HepG2 (cell line): ENCODE data around the gene SORBS2. TPM values are rescaled to one million over a fixed set of nuclear protein-coding genes. Genes with fewer than 3 reads are reported as not detected.

Experiments
- ATAC-seq: fragments of 200-7000 bp; cut with Tn5 transposase; 3 replicates; pipeline ENCODE4 v1.9.1; 2020; ENCODE audit warnings: mild to moderate bottlenecking, moderate library complexity
- BruUV-seq: library from RNA; stranded (reverse); fragments of 400-500 nt; replicated peaks from 2 replicates; lab custom pipeline; 2021; lab: Mats Ljungman, UMichigan
- CTCF ChIA-PET: fragments of 300-600 bp; formaldehyde crosslinking; extraction: SDS; loops from one replicate; lab custom pipeline; 2021; ENCODE audit warnings: low total read pairs, inconsistent platforms, low intra/inter-chr PET ratio; lab: Yijun Ruan, JAX
- POLR2A ChIA-PET: fragments of 350-600 bp; sonication (Branson Sonifier 250); formaldehyde crosslinking; loops from one replicate; lab custom pipeline; 2020; ENCODE audit warnings: antibody characterized with exemption, inconsistent platforms; lab: Yijun Ruan, JAX
- DNase-seq: peaks from one replicate; pipeline ENCODE4 v3.0.0-alpha.2; 2015; ENCODE audit warnings: low spot score
- FAIRE-seq: peaks from 3 replicates; lab custom pipeline; 2011; peaks lifted over from hg19 to GRCh38; lab: Jason Lieb, UNC
- H2AFZ ChIP-seq: one replicate; pipeline ENCODE4 v1.6.1; 2011; ENCODE audit warnings: low read length, inconsistent platforms
- H3K27ac ChIP-seq: fragments of 300-600 bp; 3 replicates; pipeline ENCODE4 v1.8.0; 2011; ENCODE audit warnings: mixed run types, mild to moderate bottlenecking, mixed read lengths, low read length, inconsistent platforms; ENCODE audit not compliant: insufficient read depth; ENCODE audit errors: extremely low read length
- H3K27me3 ChIP-seq, 2 experiments: fragments of 200-600 bp in 1 of 2; 2 replicates in 1 of 2; 3 replicates in 1 of 2; pipeline versions ENCODE4 v1.6.0 to v1.8.0; 2011; ENCODE audit warnings: low read length in 2 of 2, mild to moderate bottlenecking in 2 of 2, moderate library complexity in 2 of 2, inconsistent platforms in 1 of 2; ENCODE audit not compliant: insufficient read depth in 2 of 2, control insufficient read depth in 1 of 2
- H3K36me3 ChIP-seq, 2 experiments: fragments of 200-600 bp in 1 of 2; replicated peaks in 1 of 2; 2 replicates in 1 of 2; 3 replicates in 1 of 2; pipeline versions ENCODE4 v1.5.1 to v1.8.0; 2011; ENCODE audit warnings: low read length in 2 of 2, inconsistent platforms in 1 of 2; ENCODE audit not compliant: insufficient read depth in 2 of 2, control insufficient read depth in 1 of 2
- H3K4me1 ChIP-seq: 2 replicates; pipeline ENCODE4 v1.5.1; 2012; ENCODE audit warnings: low read length, inconsistent platforms; ENCODE audit not compliant: insufficient read depth
- H3K4me2 ChIP-seq: 2 replicates; pipeline ENCODE4 v1.6.0; 2011; ENCODE audit warnings: low read depth, low read length, inconsistent platforms
- H3K4me3 ChIP-seq, 3 experiments: fragments of 200-600 bp in 1 of 3; sonication (generic), shearing (Covaris generic) in 1 of 3; replicated peaks in 1 of 3; 2 replicates each; pipeline ENCODE4 v1.5.1; 2011 to 2016; ENCODE audit warnings: low read length in 3 of 3, inconsistent platforms in 2 of 3, low read depth in 2 of 3, mild to moderate bottlenecking in 2 of 3, control low read depth in 1 of 3, mixed read lengths in 1 of 3; ENCODE audit not compliant: insufficient read depth in 1 of 3
- H3K79me2 ChIP-seq: one replicate; pipeline ENCODE4 v1.6.1; 2011; ENCODE audit warnings: low read length, inconsistent platforms; ENCODE audit not compliant: insufficient read depth
- H3K9ac ChIP-seq: 2 replicates; pipeline ENCODE4 v1.6.0; 2011; ENCODE audit warnings: mild to moderate bottlenecking, low read depth, low read length, inconsistent platforms; ENCODE audit not compliant: insufficient read depth
- H3K9me3 ChIP-seq: 2 replicates; pipeline ENCODE4 v1.5.1; 2012; ENCODE audit warnings: mild to moderate bottlenecking, low read length
- H4K20me1 ChIP-seq: 2 replicates; pipeline ENCODE4 v1.6.0; 2011; ENCODE audit warnings: inconsistent platforms, mild to moderate bottlenecking, low read length, moderate library complexity; ENCODE audit not compliant: insufficient read depth
- ISX ChIP-seq: sonication (generic); formaldehyde crosslinking; conservative IDR thresholded peaks from 2 replicates; pipeline ENCODE4 v1.5.0; 2020; ENCODE audit warnings: missing genetic modification reagents
- NCOA1 ChIP-seq: sonication (generic); formaldehyde crosslinking; IDR thresholded peaks from 2 replicates; pipeline ENCODE4 v1.9.0; 2021; ENCODE audit warnings: missing genetic modification reagents
- PATZ1 ChIP-seq: sonication (generic); formaldehyde crosslinking; IDR thresholded peaks from 2 replicates; pipeline ENCODE4 v1.4.0; 2020; ENCODE audit warnings: missing genetic modification reagents
- RBAK ChIP-seq: sonication (generic); formaldehyde crosslinking; IDR thresholded peaks from 2 replicates; pipeline ENCODE4 v1.5.1; 2020; ENCODE audit warnings: mild to moderate bottlenecking, missing genetic modification reagents
- ZNF512 ChIP-seq: sonication (generic); formaldehyde crosslinking; IDR thresholded peaks from 2 replicates; pipeline ENCODE4 v1.4.0; 2020; ENCODE audit warnings: mild to moderate bottlenecking, missing genetic modification reagents
- ZNF83 ChIP-seq: sonication (generic); formaldehyde crosslinking; IDR thresholded peaks from 2 replicates; pipeline ENCODE4 v1.4.0; 2020; ENCODE audit warnings: missing genetic modification reagents, mild to moderate bottlenecking, borderline replicate concordance
- ZSCAN29 ChIP-seq: sonication (generic); formaldehyde crosslinking; conservative IDR thresholded peaks from 2 replicates; pipeline ENCODE4 v1.4.0; 2020; ENCODE audit warnings: mild to moderate bottlenecking, missing genetic modification reagents
- WGBS: methylation state at CpG from one replicate; pipeline ENCODE4 v1.1.6; 2017; ENCODE audit warnings: low lambda C conversion rate; 5-methylcytosine and 5-hydroxymethylcytosine counted together
- in situ Hi-C: cut with HindIII; loops from 2 replicates; pipeline ENCODE4 v1.10.0; 2017; ENCODE audit warnings: low pct_unique_long_range_greater_than_20kb; ENCODE audit not compliant: extremely low pct_ligation_motif_present
- intact Hi-C: fragments of 100-400 bp; cut with micrococcal nuclease; formaldehyde crosslinking; loops from one replicate; pipeline ENCODE4 v1.10.0; 2022; ENCODE audit not compliant: unreplicated experiment
- polyA plus RNA-seq, 8 experiments: library from polyadenylated mRNA; depleted of rRNA in 3 of 8; stranded (reverse) in 7 of 8; unstranded in 1 of 8; fragments of >200 nt; fragmentation: Illumina TruSeq in 4 of 8; extraction: Trizol in 4 of 8; gene quantifications; 2 replicates each; pipeline versions ENCODE4 v1.2.1 to v1.2.3, GENCODE V29; 2011 to 2016; ENCODE audit warnings: low read depth in 4 of 8, missing spikeins in 1 of 8, mixed read lengths in 1 of 8; ENCODE audit not compliant: insufficient read depth in 1 of 8
- total RNA-seq, 5 experiments: library from RNA; depleted of rRNA; stranded (reverse); fragments of >200 nt; fragmentation: Illumina TruSeq; extraction: Trizol; gene quantifications; 2 replicates each; pipeline ENCODE4 v1.2.3, GENCODE V29; 2016; ENCODE audit warnings: low read depth in 1 of 5

SORBS2 gene
- total and polyA plus RNA-seq, 2 of the 13 experiments (the other 11 are each of a cell fraction or from before 2014, with no cell fraction given) = 25.0 to 80.5 TPM

GRCh38 chr4:185774845-185775680 is 36.9 kb downstream of the SORBS2 start:
- ChIA-PET CTCF (no interaction called here), POLR2A (interaction anchor here (1.2 to 5.0 kb wide), 4 partner anchors 24 to 63 kb away, joined by 3 to 57 read pairs (median 24); partner anchors contain the start of gene SORBS2)
- Histone ChIP-seq H3K4me1 (peaks cover 63% of the 10 kb centered on the region), H3K36me3 (peaks cover 0 to 1% of the 10 kb centered on the region in 2 experiments; a peak in 1 of 5 replicates), H3K27me3 (no peaks in the 10 kb centered on the region), H2AFZ (no peak overlapping the region), H3K4me2 (peak overlapping the region; percentile 72), H3K4me3 (peak overlapping the region; percentile 9 to 46 (median 45); a peak in 5 of 6 replicates), H3K79me2 (peaks cover 29% of the 10 kb centered on the region), H4K20me1 (no peaks in the 10 kb centered on the region), H3K27ac (peak overlapping the region; percentile 96), H3K9ac (peak overlapping the region; percentile 70; the same call in 1 of the 2 replicates), H3K9me3 (no peaks in the 10 kb centered on the region)
- BruUV-seq = no TSS peak
- in situ Hi-C loops (no loop called here), intact Hi-C loops (loop anchor here (1.0 to 2.0 kb wide), 4 partner anchors 18 to 62 kb away; no protein-coding TSS in a partner anchor)
- no peak for TF ChIP-seq RBAK
- TF ChIP-seq ZNF83 (CRISPR knock-in tag) = no peak
- TF ChIP-seq ZNF512 (CRISPR knock-in tag) = no peak
- TF ChIP-seq NCOA1 (CRISPR knock-in tag) = no peak
- TF ChIP-seq ZSCAN29 (CRISPR knock-in tag) = no peak
- 0 out of 2 replicates have a peak, but pooled peaks have one; percentile 0 for TF ChIP-seq ISX (CRISPR knock-in tag)
- 0 out of 2 replicates have a peak, but pooled peaks have one; percentile 20 for TF ChIP-seq PATZ1 (CRISPR knock-in tag)
- 29% methylated on average over 5 of the region's 5 CpGs for WGBS
- peak; percentile 47 for ATAC-seq
- no peak for FAIRE-seq
- DNase-seq = no peak
